Sigmoid colon (tissue), 4 donors: ENCODE measurements around the gene CDK19.

Experiments used
- CTCF ChIP-seq, 4 experiments: fragments of 450-650 bp in 3 of 4; fragments of 200-600 bp in 1 of 4; IDR thresholded peaks; one replicate each; pipeline ENCODE4 v1.5.1; 2016 to 2019; ENCODE audit warnings: antibody characterized with exemption in 4 of 4, mild to moderate bottlenecking in 3 of 4, moderate library complexity in 2 of 4
- EP300 ChIP-seq, 4 donors: sonication (generic); formaldehyde crosslinking; IDR thresholded peaks; one replicate each; pipeline ENCODE4 v1.6.1; 2017; ENCODE audit warnings: antibody characterized with exemption in 4 of 4
- POLR2A ChIP-seq, 2 donors: fragments of 450-650 bp; IDR thresholded peaks; one replicate each; pipeline ENCODE4 v1.6.1; 2016; ENCODE audit warnings: antibody characterized with exemption in 2 of 2, mild to moderate bottlenecking in 2 of 2, moderate library complexity in 2 of 2
- POLR2AphosphoS5 ChIP-seq, 4 donors: sonication (generic); formaldehyde crosslinking; IDR thresholded peaks; one replicate each; pipeline ENCODE4 v1.6.1; 2017; ENCODE audit warnings: antibody characterized with exemption in 4 of 4

GRCh38 chr6:110562316-110562915 lies 252.9 kb downstream of the CDK19 start:
- no peak for TF ChIP-seq EP300 (IDR thresholded peaks at IDR 0.05)
- no peak for TF ChIP-seq CTCF (IDR thresholded peaks at IDR 0.05)
- TF ChIP-seq POLR2AphosphoS5 (IDR thresholded peaks at IDR 0.05): no peak
- TF ChIP-seq POLR2A (IDR thresholded peaks at IDR 0.05): no peak
